HCT116 (cell line): ENCODE data around the gene GPR65. TPM values are rescaled to one million over a fixed set of nuclear protein-coding genes. Genes with fewer than 3 reads are reported as not detected.

Experiments used
- ATAC-seq: fragments of 200-7000 bp; cut with Tn5 transposase; 2 replicates; pipeline ENCODE4 v1.9.1; 2020; ENCODE audit warnings: mild to moderate bottlenecking, moderate library complexity
- BruUV-seq: library from RNA; stranded (reverse); fragments of 400-500 nt; replicated peaks from 2 replicates; lab custom pipeline; 2021; lab: Mats Ljungman, UMichigan
- CTCF ChIA-PET: fragments of 300-600 bp; sonication (Branson Sonifier 250); formaldehyde crosslinking; loops from one replicate; lab custom pipeline; 2021; ENCODE audit warnings: antibody characterized with exemption; lab: Charles Lee
- POLR2A ChIA-PET: fragments of 300-600, 350-600 bp; sonication (Branson Sonifier 250); formaldehyde crosslinking; loops from one replicate; lab custom pipeline; 2021; ENCODE audit warnings: antibody characterized with exemption; lab: Charles Lee
- RAD21 ChIA-PET, 2 experiments: fragments of 300-600 bp; sonication (Branson Sonifier 250); formaldehyde crosslinking; loops; one replicate each; lab custom pipeline; 2023; ENCODE audit warnings: low total read pairs in 2 of 2; ENCODE audit not compliant: uncharacterized antibody in 2 of 2, unreplicated experiment in 2 of 2, low non-redundant PET in 1 of 2; lab: Charles Lee
- DNase-seq: peaks from one replicate; pipeline ENCODE4 v3.0.0-alpha.2; 2010; ENCODE audit warnings: low read depth, low spot score
- H2AFZ ChIP-seq: fragments of 200-600 bp; shearing (Covaris generic), sonication (generic); 2 replicates; pipeline ENCODE4 v1.6.1; 2017; ENCODE audit warnings: low read depth, mixed run types, mixed read lengths, antibody characterized with exemption, low read length; ENCODE audit not compliant: poor library complexity, severe bottlenecking
- H3K27ac ChIP-seq: 2 replicates; pipeline ENCODE4 v1.5.1; 2012; ENCODE audit warnings: low read depth, low read length
- H3K27me3 ChIP-seq: fragments of 200-600 bp; sonication (generic); 2 replicates; pipeline ENCODE4 v1.6.1; 2016; ENCODE audit warnings: mixed run types, low read length, mixed read lengths; ENCODE audit not compliant: insufficient read depth
- H3K36me3 ChIP-seq, 2 experiments: fragments of 200-500 bp in 1 of 2; fragments of 200-600 bp in 1 of 2; sonication (Bioruptor generic) in 1 of 2; sonication (generic) in 1 of 2; 2 replicates each; pipeline versions ENCODE4 v1.5.1 to v1.6.1; 2014 to 2016; ENCODE audit warnings: low read length in 2 of 2, inconsistent platforms in 1 of 2, mixed read lengths in 1 of 2, mixed run types in 1 of 2; ENCODE audit not compliant: insufficient read depth in 2 of 2, control insufficient read depth in 1 of 2
- H3K4me1 ChIP-seq, 2 experiments: fragments of 200-600 bp in 1 of 2; sonication (generic) in 1 of 2; 2 replicates each; pipeline versions ENCODE4 v1.5.1 to v1.6.1; 2012 to 2017; ENCODE audit warnings: low read length in 2 of 2, inconsistent platforms in 1 of 2, mild to moderate bottlenecking in 1 of 2, mixed read lengths in 1 of 2, mixed run types in 1 of 2, moderate library complexity in 1 of 2; ENCODE audit not compliant: insufficient read depth in 2 of 2, control insufficient read depth in 1 of 2
- H3K4me2 ChIP-seq: fragments of 200-600 bp; sonication (generic); 2 replicates; pipeline ENCODE4 v1.6.1; 2017; ENCODE audit warnings: mixed run types, low read length, mixed read lengths
- H3K4me3 ChIP-seq, 2 experiments: fragments of 200-600 bp in 1 of 2; sonication (generic) in 1 of 2; replicated peaks in 1 of 2; 2 replicates each; pipeline ENCODE4 v1.5.1; 2011 to 2016; ENCODE audit warnings: low read length in 2 of 2, control low read depth in 1 of 2, low read depth in 1 of 2, mild to moderate bottlenecking in 1 of 2, mixed read lengths in 1 of 2, mixed run types in 1 of 2
- H3K79me2 ChIP-seq: fragments of 200-600 bp; sonication (generic); 2 replicates; pipeline ENCODE4 v1.6.1; 2017; ENCODE audit warnings: mild to moderate bottlenecking, mixed run types, low read length, moderate library complexity, mixed read lengths; ENCODE audit not compliant: insufficient read depth
- H3K9ac ChIP-seq: fragments of 200-600 bp; sonication (generic); 2 replicates; pipeline ENCODE4 v1.6.1; 2016; ENCODE audit warnings: low read length, mixed read lengths
- H3K9me2 ChIP-seq: fragments of 200-600 bp; sonication (generic), shearing (Covaris generic); 2 replicates; pipeline ENCODE4 v1.6.1; 2017; ENCODE audit warnings: mixed run types, mild to moderate bottlenecking, moderate library complexity; ENCODE audit not compliant: insufficient read depth
- H3K9me3 ChIP-seq, 2 experiments: fragments of 200-500 bp in 1 of 2; fragments of 200-600 bp in 1 of 2; sonication (Bioruptor generic) in 1 of 2; sonication (generic) in 1 of 2; 2 replicates each; pipeline ENCODE4 v1.6.1; 2014 to 2017; ENCODE audit warnings: low read length in 2 of 2, mixed read lengths in 2 of 2, inconsistent platforms in 1 of 2, low read depth in 1 of 2, mild to moderate bottlenecking in 1 of 2, mixed run types in 1 of 2, moderate library complexity in 1 of 2; ENCODE audit not compliant: control insufficient read depth in 1 of 2, insufficient read depth in 1 of 2
- H4K20me1 ChIP-seq: fragments of 200-600 bp; sonication (generic), shearing (Covaris generic); 2 replicates; pipeline ENCODE4 v1.6.1; 2017; ENCODE audit warnings: mixed run types, mild to moderate bottlenecking, moderate library complexity; ENCODE audit not compliant: insufficient read depth
- EGR1 ChIP-seq: IDR thresholded peaks from 2 replicates; pipeline ENCODE4 v1.6.1; 2012; ENCODE audit warnings: low read depth
- ELF1 ChIP-seq: IDR thresholded peaks from 2 replicates; pipeline ENCODE4 v1.6.1; 2012; ENCODE audit warnings: low read depth, borderline replicate concordance
- EZH2phosphoT487 ChIP-seq: fragments of 200-600 bp; IDR thresholded peaks from 2 replicates; pipeline ENCODE4 v1.6.1; 2018; ENCODE audit warnings: antibody characterized with exemption, borderline replicate concordance
- FOSL1 ChIP-seq: IDR thresholded peaks from 2 replicates; pipeline ENCODE4 v1.6.1; 2012; ENCODE audit warnings: low read depth
- JUND ChIP-seq: IDR thresholded peaks from 2 replicates; pipeline ENCODE4 v1.6.1; 2012
- POLR2A ChIP-seq: IDR thresholded peaks from 2 replicates; pipeline ENCODE4 v1.7.0; 2011; ENCODE audit warnings: borderline replicate concordance; ENCODE audit not compliant: insufficient read depth, insufficient read length; ENCODE audit errors: extremely low read depth
- POLR2AphosphoS5 ChIP-seq: IDR thresholded peaks from 2 replicates; pipeline ENCODE4 v1.6.1; 2011; ENCODE audit warnings: mild to moderate bottlenecking, low read depth, low read length, moderate library complexity
- SIN3A ChIP-seq: IDR thresholded peaks from 2 replicates; pipeline ENCODE4 v1.6.1; 2012; ENCODE audit warnings: low read depth
- SP1 ChIP-seq: IDR thresholded peaks from 2 replicates; pipeline ENCODE4 v1.6.1; 2012; ENCODE audit warnings: low read depth
- SRF ChIP-seq: IDR thresholded peaks from 2 replicates; pipeline ENCODE4 v1.6.1; 2012; ENCODE audit warnings: low read depth
- TCF7L2 ChIP-seq: IDR thresholded peaks from 2 replicates; pipeline ENCODE4 v1.7.0; 2011; ENCODE audit warnings: borderline replicate concordance, inconsistent platforms; ENCODE audit not compliant: insufficient read depth, insufficient read length; ENCODE audit errors: extremely low read depth
- YY1 ChIP-seq: IDR thresholded peaks from 2 replicates; pipeline ENCODE4 v1.6.1; 2011; ENCODE audit warnings: low read length, low read depth, moderate library complexity, mild to moderate bottlenecking; ENCODE audit not compliant: insufficient replicate concordance; ENCODE audit errors: extremely low read depth
- ZNF274 ChIP-seq: fragments of 200-500 bp; sonication (Bioruptor generic); IDR thresholded peaks from 2 replicates; pipeline ENCODE4 v1.6.1; 2014; ENCODE audit warnings: mild to moderate bottlenecking, low read depth, low read length, inconsistent platforms
- intact Hi-C: fragments of 100-400 bp; cut with micrococcal nuclease; formaldehyde crosslinking; loops from 2 replicates; pipeline ENCODE4 v1.10.0; 2022
- total RNA-seq: library from RNA; stranded (reverse); gene quantifications from one replicate; pipeline ENCODE4 v1.2.1, GENCODE V29; 2021; ENCODE audit not compliant: unreplicated experiment
- TF ChIP-seq, protein P1 (sequence below): IDR thresholded peaks from 2 replicates; pipeline ENCODE4 v1.6.1; 2012
- TF ChIP-seq, protein P2 (sequence below): IDR thresholded peaks from 2 replicates; pipeline ENCODE4 v1.6.1; 2012
- TF ChIP-seq, protein P3 (sequence below): IDR thresholded peaks from 2 replicates; pipeline ENCODE4 v1.6.1; 2012; ENCODE audit warnings: low read depth
- TF ChIP-seq, protein P4 (sequence below), 3 experiments: fragments of 200-600 bp in 1 of 3; sonication (generic) in 1 of 3; IDR thresholded peaks in 2 of 3; conservative IDR thresholded peaks in 1 of 3; 2 replicates each; pipeline ENCODE4 v1.5.1; 2012 to 2017; ENCODE audit warnings: low read depth in 2 of 3, low read length in 2 of 3, antibody characterized with exemption in 1 of 3, borderline replicate concordance in 1 of 3, control low read depth in 1 of 3, mild to moderate bottlenecking in 1 of 3, mixed read lengths in 1 of 3, mixed run types in 1 of 3, moderate library complexity in 1 of 3; ENCODE audit not compliant: insufficient read depth in 1 of 3

The GPR65 gene
- total RNA-seq, 1 experiment from 2014 or later: 0.05 TPM

DNA sequence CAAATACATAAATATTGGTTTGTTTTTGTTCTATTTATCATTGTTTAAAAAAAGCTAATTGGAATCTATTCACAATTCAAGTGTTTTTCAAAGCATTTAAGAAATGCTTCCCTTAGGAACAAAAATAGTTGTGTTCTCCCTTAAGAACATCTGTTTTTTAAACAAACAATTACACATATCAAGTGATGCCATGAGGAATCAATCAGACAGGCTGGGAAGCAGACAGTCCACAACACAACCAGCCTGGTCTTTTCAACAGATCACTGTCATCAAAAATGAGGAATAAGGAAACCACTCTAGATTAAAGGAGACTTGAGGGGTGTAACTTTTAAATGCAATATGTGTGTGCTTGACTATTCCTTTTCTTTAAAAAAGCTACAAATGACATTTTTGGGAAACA lies 37.4 kb upstream of the GPR65 start:
- CTCF ChIA-PET: no interaction called here
- DNase-seq (no peak), ATAC-seq (no peak)
- Histone ChIP-seq H3K36me3 (no peaks in the 10 kb centered on the region), H3K4me2 (no peak overlapping the region), H3K4me3 (no peak overlapping the region), H3K9me3 (no peaks in the 10 kb centered on the region), H3K9ac (no peak overlapping the region), H2AFZ (no peak overlapping the region), H3K27ac (no peak overlapping the region), H3K9me2 (no peaks in the 10 kb centered on the region), H3K79me2 (no peaks in the 10 kb centered on the region), H3K27me3 (no peaks in the 10 kb centered on the region), H3K4me1 (no peaks in the 10 kb centered on the region), H4K20me1 (no peaks in the 10 kb centered on the region; the same call in 1 of the 2 replicates)
- RAD21 ChIA-PET: no interaction called here
- no TSS peak for BruUV-seq
- intact Hi-C loops: no loop called here
- TF ChIP-seq YY1 (no peak), POLR2AphosphoS5 (no peak), SRF (no peak), SIN3A (no peak), EGR1 (no peak), FOSL1 (no peak), TCF7L2 (no peak), EZH2phosphoT487 (no peak), ELF1 (no peak), JUND (no peak), ZNF274 (no peak), POLR2A (no peak), SP1 (no peak)
- TF ChIP-seq, protein P1, sequence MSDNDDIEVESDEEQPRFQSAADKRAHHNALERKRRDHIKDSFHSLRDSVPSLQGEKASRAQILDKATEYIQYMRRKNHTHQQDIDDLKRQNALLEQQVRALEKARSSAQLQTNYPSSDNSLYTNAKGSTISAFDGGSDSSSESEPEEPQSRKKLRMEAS: no peak
- TF ChIP-seq, protein P2, sequence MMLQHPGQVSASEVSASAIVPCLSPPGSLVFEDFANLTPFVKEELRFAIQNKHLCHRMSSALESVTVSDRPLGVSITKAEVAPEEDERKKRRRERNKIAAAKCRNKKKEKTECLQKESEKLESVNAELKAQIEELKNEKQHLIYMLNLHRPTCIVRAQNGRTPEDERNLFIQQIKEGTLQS: no peak
- TF ChIP-seq, protein P3, sequence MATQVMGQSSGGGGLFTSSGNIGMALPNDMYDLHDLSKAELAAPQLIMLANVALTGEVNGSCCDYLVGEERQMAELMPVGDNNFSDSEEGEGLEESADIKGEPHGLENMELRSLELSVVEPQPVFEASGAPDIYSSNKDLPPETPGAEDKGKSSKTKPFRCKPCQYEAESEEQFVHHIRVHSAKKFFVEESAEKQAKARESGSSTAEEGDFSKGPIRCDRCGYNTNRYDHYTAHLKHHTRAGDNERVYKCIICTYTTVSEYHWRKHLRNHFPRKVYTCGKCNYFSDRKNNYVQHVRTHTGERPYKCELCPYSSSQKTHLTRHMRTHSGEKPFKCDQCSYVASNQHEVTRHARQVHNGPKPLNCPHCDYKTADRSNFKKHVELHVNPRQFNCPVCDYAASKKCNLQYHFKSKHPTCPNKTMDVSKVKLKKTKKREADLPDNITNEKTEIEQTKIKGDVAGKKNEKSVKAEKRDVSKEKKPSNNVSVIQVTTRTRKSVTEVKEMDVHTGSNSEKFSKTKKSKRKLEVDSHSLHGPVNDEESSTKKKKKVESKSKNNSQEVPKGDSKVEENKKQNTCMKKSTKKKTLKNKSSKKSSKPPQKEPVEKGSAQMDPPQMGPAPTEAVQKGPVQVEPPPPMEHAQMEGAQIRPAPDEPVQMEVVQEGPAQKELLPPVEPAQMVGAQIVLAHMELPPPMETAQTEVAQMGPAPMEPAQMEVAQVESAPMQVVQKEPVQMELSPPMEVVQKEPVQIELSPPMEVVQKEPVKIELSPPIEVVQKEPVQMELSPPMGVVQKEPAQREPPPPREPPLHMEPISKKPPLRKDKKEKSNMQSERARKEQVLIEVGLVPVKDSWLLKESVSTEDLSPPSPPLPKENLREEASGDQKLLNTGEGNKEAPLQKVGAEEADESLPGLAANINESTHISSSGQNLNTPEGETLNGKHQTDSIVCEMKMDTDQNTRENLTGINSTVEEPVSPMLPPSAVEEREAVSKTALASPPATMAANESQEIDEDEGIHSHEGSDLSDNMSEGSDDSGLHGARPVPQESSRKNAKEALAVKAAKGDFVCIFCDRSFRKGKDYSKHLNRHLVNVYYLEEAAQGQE: no peak
- TF ChIP-seq, protein P4, sequence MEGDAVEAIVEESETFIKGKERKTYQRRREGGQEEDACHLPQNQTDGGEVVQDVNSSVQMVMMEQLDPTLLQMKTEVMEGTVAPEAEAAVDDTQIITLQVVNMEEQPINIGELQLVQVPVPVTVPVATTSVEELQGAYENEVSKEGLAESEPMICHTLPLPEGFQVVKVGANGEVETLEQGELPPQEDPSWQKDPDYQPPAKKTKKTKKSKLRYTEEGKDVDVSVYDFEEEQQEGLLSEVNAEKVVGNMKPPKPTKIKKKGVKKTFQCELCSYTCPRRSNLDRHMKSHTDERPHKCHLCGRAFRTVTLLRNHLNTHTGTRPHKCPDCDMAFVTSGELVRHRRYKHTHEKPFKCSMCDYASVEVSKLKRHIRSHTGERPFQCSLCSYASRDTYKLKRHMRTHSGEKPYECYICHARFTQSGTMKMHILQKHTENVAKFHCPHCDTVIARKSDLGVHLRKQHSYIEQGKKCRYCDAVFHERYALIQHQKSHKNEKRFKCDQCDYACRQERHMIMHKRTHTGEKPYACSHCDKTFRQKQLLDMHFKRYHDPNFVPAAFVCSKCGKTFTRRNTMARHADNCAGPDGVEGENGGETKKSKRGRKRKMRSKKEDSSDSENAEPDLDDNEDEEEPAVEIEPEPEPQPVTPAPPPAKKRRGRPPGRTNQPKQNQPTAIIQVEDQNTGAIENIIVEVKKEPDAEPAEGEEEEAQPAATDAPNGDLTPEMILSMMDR (IDR thresholded peaks at IDR 0.05 in 2 of 3, conservative IDR thresholded peaks at IDR 0.05 in 1 of 3; ENCODE audit: borderline replicate concordance in 1 of 3, insufficient read depth in 1 of 3, low read depth in 2 of 3, low read length in 2 of 3): no peak
- POLR2A ChIA-PET: no interaction called here
